SU-DHL-6 (cell line): ENCODE results near the gene TLCD5.

ENCODE experiments used
- H2AFZ ChIP-seq: fragments of 200-600 bp; sonication (generic); 2 replicates; pipeline ENCODE4 v1.6.1; 2014; ENCODE audit warnings: low read depth, mild to moderate bottlenecking, moderate library complexity, mixed read lengths, antibody characterized with exemption, low read length; ENCODE audit not compliant: severe bottlenecking
- H3F3A ChIP-seq: fragments of 200-600 bp; shearing (Covaris generic); 2 replicates; pipeline ENCODE4 v1.6.0; 2016; ENCODE audit warnings: antibody characterized with exemption, mild to moderate bottlenecking; ENCODE audit not compliant: insufficient read depth
- H3K27ac ChIP-seq: fragments of 200-600 bp; sonication (generic); 2 replicates; pipeline ENCODE4 v1.5.1; 2016; ENCODE audit warnings: low read depth, mild to moderate bottlenecking, low read length, moderate library complexity, mixed read lengths
- H3K27me3 ChIP-seq: fragments of 200-600 bp; sonication (generic), shearing (Covaris generic); 2 replicates; pipeline ENCODE4 v1.6.0; 2014; ENCODE audit warnings: mild to moderate bottlenecking, low read length
- H3K36me3 ChIP-seq: fragments of 200-600 bp; sonication (generic); 2 replicates; pipeline ENCODE4 v1.6.1; 2014; ENCODE audit warnings: mild to moderate bottlenecking, low read length, mixed read lengths
- H3K4me2 ChIP-seq: fragments of 300-600, 200-600 bp; shearing (Covaris generic), sonication (generic); 2 replicates; pipeline ENCODE4 v1.6.0; 2014; ENCODE audit warnings: low read length, low read depth, mild to moderate bottlenecking; ENCODE audit not compliant: poor library complexity, severe bottlenecking
- H3K4me3 ChIP-seq: fragments of 200-600 bp; sonication (generic); 2 replicates; pipeline ENCODE4 v1.5.1; 2014; ENCODE audit warnings: antibody characterized with exemption, low read length, mild to moderate bottlenecking, mixed read lengths; ENCODE audit not compliant: insufficient read depth, poor library complexity, severe bottlenecking
- H3K79me2 ChIP-seq: fragments of 200-600 bp; sonication (generic); 2 replicates; pipeline ENCODE4 v1.6.1; 2014; ENCODE audit warnings: mild to moderate bottlenecking, low read length, moderate library complexity; ENCODE audit not compliant: insufficient read depth
- H3K9ac ChIP-seq: fragments of 200-600 bp; sonication (generic); 2 replicates; pipeline ENCODE4 v1.7.0; 2014; ENCODE audit warnings: mild to moderate bottlenecking, low read length
- H3K9me2 ChIP-seq: fragments of 200-600 bp; sonication (generic); replicated peaks from 2 replicates; pipeline ENCODE4 v1.6.1; 2014; ENCODE audit warnings: low read length; ENCODE audit not compliant: insufficient read depth
- H3K9me3 ChIP-seq: fragments of 200-600 bp; sonication (generic); 2 replicates; pipeline ENCODE4 v1.6.1; 2014; ENCODE audit warnings: low read length, mixed read lengths; ENCODE audit not compliant: insufficient read depth
- H4K20me1 ChIP-seq: fragments of 200-600 bp; sonication (generic); 2 replicates; pipeline ENCODE4 v1.6.1; 2014; ENCODE audit warnings: low read depth, mild to moderate bottlenecking, antibody characterized with exemption, low read length, moderate library complexity, mixed read lengths
- EZH2phosphoT487 ChIP-seq: fragments of 200-600 bp; sonication (generic), shearing (Covaris generic); conservative IDR thresholded peaks from 2 replicates; pipeline ENCODE4 v1.6.1; 2018; ENCODE audit warnings: mild to moderate bottlenecking, antibody characterized with exemption, low read length, moderate library complexity, mixed read lengths
- TF ChIP-seq, protein P1 (sequence below): fragments of 200-600 bp; sonication (generic); IDR thresholded peaks from one replicate; pipeline ENCODE4 v1.5.1; 2017; ENCODE audit warnings: antibody characterized with exemption, mild to moderate bottlenecking, low read length, moderate library complexity; ENCODE audit not compliant: insufficient read depth, poor library complexity, severe bottlenecking

Gene TLCD5

DNA sequence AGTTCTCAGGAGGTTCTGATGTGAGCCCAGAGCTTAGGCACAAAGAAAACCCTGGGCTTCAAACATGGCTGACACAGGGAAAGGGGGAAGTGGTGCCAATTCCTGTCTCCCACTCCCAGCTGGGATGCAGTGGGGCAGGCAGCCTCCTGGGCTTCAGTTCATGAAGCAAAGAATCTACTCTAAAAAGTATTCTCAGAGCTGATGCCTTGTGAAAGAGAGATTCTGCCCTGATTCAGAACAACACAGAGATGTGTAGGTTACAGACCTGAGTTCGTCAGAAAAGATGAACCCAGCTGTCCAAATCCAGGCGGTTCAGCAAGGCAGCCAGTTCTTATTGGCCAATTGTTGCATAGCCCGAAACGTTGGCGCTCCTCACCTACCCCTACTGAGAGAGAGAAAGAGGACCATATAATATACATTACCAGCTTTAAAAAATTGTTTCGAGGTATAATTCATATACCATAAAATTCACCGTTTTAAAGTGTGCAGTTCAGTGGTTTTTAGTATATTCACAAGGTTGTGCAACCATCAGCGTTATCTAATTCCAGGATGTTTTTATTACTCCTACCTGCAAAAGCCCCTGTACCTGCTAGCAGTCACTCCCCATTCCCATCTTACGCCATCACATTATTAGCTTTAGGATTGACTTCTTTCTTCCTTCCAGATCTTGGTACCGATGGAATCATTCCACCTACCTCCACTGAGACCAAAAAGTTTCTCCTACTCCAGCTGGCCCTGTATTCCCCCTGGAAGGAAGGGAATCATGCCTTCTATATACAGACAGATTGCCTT, 7.2 kb upstream of the TLCD5 start:
- no peak for TF ChIP-seq EZH2phosphoT487
- TF ChIP-seq, protein P1, sequence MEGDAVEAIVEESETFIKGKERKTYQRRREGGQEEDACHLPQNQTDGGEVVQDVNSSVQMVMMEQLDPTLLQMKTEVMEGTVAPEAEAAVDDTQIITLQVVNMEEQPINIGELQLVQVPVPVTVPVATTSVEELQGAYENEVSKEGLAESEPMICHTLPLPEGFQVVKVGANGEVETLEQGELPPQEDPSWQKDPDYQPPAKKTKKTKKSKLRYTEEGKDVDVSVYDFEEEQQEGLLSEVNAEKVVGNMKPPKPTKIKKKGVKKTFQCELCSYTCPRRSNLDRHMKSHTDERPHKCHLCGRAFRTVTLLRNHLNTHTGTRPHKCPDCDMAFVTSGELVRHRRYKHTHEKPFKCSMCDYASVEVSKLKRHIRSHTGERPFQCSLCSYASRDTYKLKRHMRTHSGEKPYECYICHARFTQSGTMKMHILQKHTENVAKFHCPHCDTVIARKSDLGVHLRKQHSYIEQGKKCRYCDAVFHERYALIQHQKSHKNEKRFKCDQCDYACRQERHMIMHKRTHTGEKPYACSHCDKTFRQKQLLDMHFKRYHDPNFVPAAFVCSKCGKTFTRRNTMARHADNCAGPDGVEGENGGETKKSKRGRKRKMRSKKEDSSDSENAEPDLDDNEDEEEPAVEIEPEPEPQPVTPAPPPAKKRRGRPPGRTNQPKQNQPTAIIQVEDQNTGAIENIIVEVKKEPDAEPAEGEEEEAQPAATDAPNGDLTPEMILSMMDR: no peak
- Histone ChIP-seq H2AFZ (no peak overlapping the region), H4K20me1 (no peaks in the 10 kb centered on the region), H3K27ac (no peak overlapping the region), H3K36me3 (no peaks in the 10 kb centered on the region), H3K27me3 (no peaks in the 10 kb centered on the region), H3K9me3 (no peaks in the 10 kb centered on the region), H3K4me2 (no peak overlapping the region), H3F3A (no peaks in the 10 kb centered on the region), H3K4me3 (no peak overlapping the region), H3K79me2 (no peaks in the 10 kb centered on the region), H3K9ac (no peak overlapping the region), H3K9me2 (no peaks in the 10 kb centered on the region)

DNA sequence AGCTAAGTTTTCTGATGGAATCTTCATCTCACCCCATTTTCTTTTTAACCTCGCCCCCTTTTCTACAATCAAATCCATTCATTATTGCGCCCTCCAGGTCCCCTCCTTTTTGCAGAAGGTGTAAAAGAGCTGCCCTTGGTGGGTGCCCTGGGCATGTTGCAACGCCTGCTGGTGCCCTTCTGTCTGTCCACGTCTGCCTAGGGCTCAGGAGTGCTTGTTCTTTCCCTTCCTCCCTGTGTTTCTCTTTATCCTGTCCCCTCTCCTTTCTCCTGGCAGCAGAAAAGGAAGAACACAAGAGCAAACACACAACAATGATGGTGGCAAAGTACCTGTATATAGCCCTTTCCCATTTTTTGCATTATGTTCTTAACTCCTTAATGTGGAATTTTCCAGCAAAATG, 6.2 kb upstream of the TLCD5 start:
- no peaks in the 10 kb centered on the region for H3K36me3 ChIP-seq
- H3K9me3 ChIP-seq: no peaks in the 10 kb centered on the region
- H3K4me2 ChIP-seq: no peak overlapping the region
- H3F3A ChIP-seq: no peaks in the 10 kb centered on the region
- no peaks in the 10 kb centered on the region for H3K79me2 ChIP-seq
- H3K4me3 ChIP-seq: no peak overlapping the region
- no peaks in the 10 kb centered on the region for H4K20me1 ChIP-seq
- no peak overlapping the region for H2AFZ ChIP-seq
- no peaks in the 10 kb centered on the region for H3K9me2 ChIP-seq
- TF ChIP-seq, protein P1: no peak
- no peak for TF ChIP-seq EZH2phosphoT487
- no peak overlapping the region for H3K9ac ChIP-seq
- H3K27ac ChIP-seq: no peak overlapping the region
- no peaks in the 10 kb centered on the region for H3K27me3 ChIP-seq

DNA sequence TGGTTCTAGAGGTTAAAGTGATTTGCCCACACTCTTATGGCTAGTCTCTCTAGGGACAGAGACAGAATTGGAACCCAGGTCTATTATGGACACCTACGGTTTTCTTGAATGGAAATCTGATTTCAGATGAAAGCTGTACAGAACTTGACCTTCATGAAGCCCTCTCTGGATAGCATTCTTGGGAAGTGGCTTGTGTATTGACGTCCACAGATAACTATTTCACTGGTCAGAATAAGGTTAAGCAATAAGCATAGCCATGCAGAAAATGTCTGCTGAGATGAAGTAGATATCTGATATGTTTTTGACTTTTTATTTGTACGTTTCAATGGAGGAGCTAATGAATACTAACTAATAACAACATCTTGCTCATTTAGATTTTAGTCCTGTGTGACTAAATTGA, 1.1 kb downstream of the TLCD5 start:
- Histone ChIP-seq H3K4me3 (no peak overlapping the region), H3K9ac (no peak overlapping the region), H3K4me2 (no peak overlapping the region), H2AFZ (no peak overlapping the region), H3K27ac (no peak overlapping the region), H3K79me2 (no peaks in the 10 kb centered on the region), H3F3A (no peaks in the 10 kb centered on the region), H3K9me3 (no peaks in the 10 kb centered on the region), H3K27me3 (no peaks in the 10 kb centered on the region), H3K36me3 (no peaks in the 10 kb centered on the region), H4K20me1 (no peaks in the 10 kb centered on the region), H3K9me2 (no peaks in the 10 kb centered on the region)
- no peak for TF ChIP-seq EZH2phosphoT487
- TF ChIP-seq, protein P1: no peak
